ENCODE data around the gene ATG5. TPM values are rescaled to one million over a fixed set of nuclear protein-coding genes. Genes with fewer than 3 reads are reported as not detected.

ATG5 gene
- total and polyA plus RNA-seq, 9 of the 15 experiments (the other 6 are each of a cell fraction or from before 2014, with no cell fraction given), result 29.0 to 80.0 (median 53.2) TPM

DNA sequence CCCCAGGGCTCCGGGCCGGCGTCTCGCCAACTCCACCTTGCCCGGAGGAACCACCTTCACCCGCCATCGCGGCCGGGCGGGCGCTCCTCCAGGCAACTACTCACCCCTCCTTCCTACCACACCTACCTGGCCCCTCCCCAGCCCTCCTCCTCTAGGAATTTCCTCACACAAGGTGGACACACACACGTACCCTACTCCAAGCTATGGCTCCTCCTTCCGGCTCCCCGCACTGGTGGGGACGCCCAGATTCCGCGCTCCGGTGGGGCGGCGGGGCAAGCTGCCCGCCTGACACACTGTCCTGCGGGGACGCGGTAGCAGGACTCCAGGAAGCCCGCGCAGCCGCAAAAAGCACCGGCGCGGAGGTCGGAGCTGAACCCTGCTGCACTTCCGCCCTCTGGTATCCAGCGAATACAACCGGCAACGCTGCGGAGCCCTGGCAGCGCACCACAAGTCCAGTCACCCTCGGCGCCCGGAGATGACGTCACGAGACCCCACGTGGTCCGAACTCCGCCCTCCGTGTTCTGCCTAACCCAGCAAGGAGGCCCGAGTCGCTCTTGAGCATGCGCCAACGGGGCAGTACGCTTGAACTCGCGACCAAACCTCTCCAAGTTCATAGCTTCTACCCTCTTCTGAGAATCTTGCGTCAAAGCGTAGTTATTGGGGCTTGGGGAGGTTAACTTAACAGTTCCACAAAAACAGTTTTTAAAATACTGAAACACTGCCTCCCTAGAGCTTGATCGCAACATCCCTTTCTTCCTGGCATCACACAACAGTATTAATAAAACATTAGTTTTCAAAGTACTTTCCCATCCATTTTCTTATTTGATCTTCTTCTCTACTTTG is at the start of gene ATG5 (continued):
- no peak for TF ChIP-seq CLOCK (CRISPR knock-in tag; IDR thresholded peaks at IDR 0.05; ENCODE audit: borderline replicate concordance)
- TF ChIP-seq ELK1 (CRISPR knock-in tag; IDR thresholded peaks at IDR 0.05), result no peak
- 0 out of 2 replicates have a peak, but pooled peaks have one; percentile 64 for TF ChIP-seq ELF4 (CRISPR knock-in tag; IDR thresholded peaks at IDR 0.05)
- TF ChIP-seq ZNF644 (tag; IDR thresholded peaks at IDR 0.05; ENCODE audit: low read depth), result peak; percentile 72
- no peak for TF ChIP-seq ZNF778 (CRISPR knock-in tag; IDR thresholded peaks at IDR 0.05)
- TF ChIP-seq SPI1 (IDR thresholded peaks at IDR 0.05; ENCODE audit: borderline replicate concordance, low read depth, low read length), result peak; percentile 89
- peak in 1 of 2 experiments; percentile 55; a peak in 1 of 4 replicates for TF ChIP-seq ZMIZ1 (IDR thresholded peaks at IDR 0.05; ENCODE audit: low read depth in 2 of 2, low read length in 2 of 2)
- TF ChIP-seq, protein P1, sequence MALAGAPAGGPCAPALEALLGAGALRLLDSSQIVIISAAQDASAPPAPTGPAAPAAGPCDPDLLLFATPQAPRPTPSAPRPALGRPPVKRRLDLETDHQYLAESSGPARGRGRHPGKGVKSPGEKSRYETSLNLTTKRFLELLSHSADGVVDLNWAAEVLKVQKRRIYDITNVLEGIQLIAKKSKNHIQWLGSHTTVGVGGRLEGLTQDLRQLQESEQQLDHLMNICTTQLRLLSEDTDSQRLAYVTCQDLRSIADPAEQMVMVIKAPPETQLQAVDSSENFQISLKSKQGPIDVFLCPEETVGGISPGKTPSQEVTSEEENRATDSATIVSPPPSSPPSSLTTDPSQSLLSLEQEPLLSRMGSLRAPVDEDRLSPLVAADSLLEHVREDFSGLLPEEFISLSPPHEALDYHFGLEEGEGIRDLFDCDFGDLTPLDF (CRISPR knock-in tag; IDR thresholded peaks at IDR 0.05), result no peak; the same call in 1 of the 2 replicates
- TF ChIP-seq GATAD2A (IDR thresholded peaks at IDR 0.05), result 0 out of 2 replicates have a peak, but pooled peaks have one; percentile 18
- no peak for TF ChIP-seq ZNF212 (CRISPR knock-in tag; IDR thresholded peaks at IDR 0.05)
- TF ChIP-seq SFPQ (IDR thresholded peaks at IDR 0.05; ENCODE audit: low read depth, low read length), result no peak
- TF ChIP-seq ETV5 (CRISPR knock-in tag; IDR thresholded peaks at IDR 0.05; ENCODE audit: low read depth), result peak; percentile 87
- TF ChIP-seq, protein P2, sequence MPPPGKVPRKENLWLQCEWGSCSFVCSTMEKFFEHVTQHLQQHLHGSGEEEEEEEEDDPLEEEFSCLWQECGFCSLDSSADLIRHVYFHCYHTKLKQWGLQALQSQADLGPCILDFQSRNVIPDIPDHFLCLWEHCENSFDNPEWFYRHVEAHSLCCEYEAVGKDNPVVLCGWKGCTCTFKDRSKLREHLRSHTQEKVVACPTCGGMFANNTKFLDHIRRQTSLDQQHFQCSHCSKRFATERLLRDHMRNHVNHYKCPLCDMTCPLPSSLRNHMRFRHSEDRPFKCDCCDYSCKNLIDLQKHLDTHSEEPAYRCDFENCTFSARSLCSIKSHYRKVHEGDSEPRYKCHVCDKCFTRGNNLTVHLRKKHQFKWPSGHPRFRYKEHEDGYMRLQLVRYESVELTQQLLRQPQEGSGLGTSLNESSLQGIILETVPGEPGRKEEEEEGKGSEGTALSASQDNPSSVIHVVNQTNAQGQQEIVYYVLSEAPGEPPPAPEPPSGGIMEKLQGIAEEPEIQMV (tag; conservative IDR thresholded peaks at IDR 0.05; ENCODE audit: low read depth), result no peak

All from K562 (cell line).